Fibroblast of lung (primary cell): ENCODE results near the gene ACTL7A. TPM values are rescaled to one million over a fixed set of nuclear protein-coding genes. Genes with fewer than 3 reads are reported as not detected.

Source experiments
- DNase-seq, 2 donors: peaks; one replicate each; pipeline versions ENCODE4 v3.0.0 to v3.0.0-alpha.2; 2010; ENCODE audit warnings: low read depth in 2 of 2
- H2AFZ ChIP-seq: 2 replicates; pipeline ENCODE4 v1.5.1; 2012; ENCODE audit warnings: low read length, control low read depth, inconsistent platforms
- H3K27ac ChIP-seq: 2 replicates; pipeline ENCODE4 v1.5.1; 2011; ENCODE audit warnings: low read length, control low read depth; ENCODE audit not compliant: insufficient read depth
- H3K27me3 ChIP-seq: 2 replicates; pipeline ENCODE4 v1.5.1; 2011; ENCODE audit warnings: mild to moderate bottlenecking, low read length; ENCODE audit not compliant: control insufficient read depth, insufficient read depth
- H3K36me3 ChIP-seq: 2 replicates; pipeline ENCODE4 v1.5.1; 2011; ENCODE audit warnings: low read length; ENCODE audit not compliant: control insufficient read depth, insufficient read depth
- H3K4me1 ChIP-seq: 2 replicates; pipeline ENCODE4 v1.5.1; 2011; ENCODE audit warnings: low read length; ENCODE audit not compliant: control insufficient read depth, insufficient read depth; ENCODE audit errors: extremely low read depth
- H3K4me2 ChIP-seq: 2 replicates; pipeline ENCODE4 v1.5.1; 2011; ENCODE audit warnings: low read length, control low read depth; ENCODE audit not compliant: insufficient read depth; ENCODE audit errors: extremely low read depth
- H3K4me3 ChIP-seq, 4 experiments: fragments of 200-600 bp in 1 of 4; sonication (generic) in 1 of 4; replicated peaks in 1 of 4; 2 replicates each; pipeline ENCODE4 v1.5.1; 2011 to 2016; ENCODE audit warnings: low read length in 4 of 4, low read depth in 3 of 4, mild to moderate bottlenecking in 3 of 4, control low read depth in 2 of 4, inconsistent platforms in 1 of 4, mixed read lengths in 1 of 4; ENCODE audit not compliant: insufficient read depth in 1 of 4; ENCODE audit errors: control extremely low read depth in 1 of 4
- H3K79me2 ChIP-seq: 2 replicates; pipeline ENCODE4 v1.5.1; 2012; ENCODE audit warnings: mild to moderate bottlenecking, low read length, inconsistent platforms; ENCODE audit not compliant: control insufficient read depth, insufficient read depth
- H3K9ac ChIP-seq: 2 replicates; pipeline ENCODE4 v1.5.1; 2011; ENCODE audit warnings: mild to moderate bottlenecking, low read length, control low read depth; ENCODE audit not compliant: insufficient read depth
- H3K9me3 ChIP-seq: 2 replicates; pipeline ENCODE4 v1.5.1; 2012; ENCODE audit warnings: low read depth, low read length; ENCODE audit not compliant: control insufficient read depth, insufficient read depth
- H4K20me1 ChIP-seq: 2 replicates; pipeline ENCODE4 v1.5.1; 2011; ENCODE audit warnings: low read length; ENCODE audit not compliant: control insufficient read depth, insufficient read depth; ENCODE audit errors: extremely low read depth
- EZH2 ChIP-seq: IDR thresholded peaks from 2 replicates; pipeline ENCODE4 v1.5.1; 2012; ENCODE audit warnings: low read length, control low read depth, mild to moderate bottlenecking; ENCODE audit errors: missing control alignments
- polyA plus RNA-seq, 2 donors: library from polyadenylated mRNA; depleted of rRNA in 1 of 2; stranded (reverse) in 1 of 2; unstranded in 1 of 2; fragments of >200 nt; gene quantifications; 2 replicates each; pipeline ENCODE4 v1.2.1, GENCODE V29; 2011 to 2012; ENCODE audit warnings: missing spikeins in 1 of 2
- total RNA-seq: library from RNA; depleted of rRNA; stranded (reverse); fragments of >200 nt; gene quantifications from 2 replicates; pipeline ENCODE4 v1.2.1, GENCODE V29; 2014
- TF ChIP-seq, protein P1 (sequence below), 2 donors: IDR thresholded peaks in 1 of 2; conservative IDR thresholded peaks in 1 of 2; 1 replicate in 1 of 2; 2 replicates in 1 of 2; pipeline ENCODE4 v1.5.1; 2011 to 2012; ENCODE audit warnings: low read length in 2 of 2, control low read depth in 1 of 2, inconsistent platforms in 1 of 2, low read depth in 1 of 2, mild to moderate bottlenecking in 1 of 2

ACTL7A gene
- total and polyA plus RNA-seq, 2 donors (not counting 1 experiment from before 2014, with no cell fraction given), result not detected

DNA sequence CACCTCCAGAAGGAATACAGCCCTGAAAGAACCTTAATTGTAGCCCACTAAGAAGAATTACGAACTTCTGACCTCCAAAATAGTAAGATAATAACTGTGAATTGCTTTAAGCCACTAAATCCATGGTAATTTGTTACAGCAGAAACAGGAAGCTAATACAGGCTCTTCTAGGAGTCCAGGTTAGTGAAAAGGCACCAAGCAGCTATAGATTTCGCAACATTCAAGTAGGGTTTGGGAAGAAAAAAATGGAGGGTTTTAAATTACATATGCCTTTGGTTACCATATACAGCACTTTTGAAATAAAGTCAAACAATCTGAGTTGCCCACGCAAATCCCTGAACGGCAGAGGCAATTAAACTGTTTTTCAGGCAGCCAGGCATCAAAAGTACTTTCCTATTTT lies 1.7 kb upstream of the ACTL7A start:
- H3K27ac ChIP-seq, result no peak overlapping the region
- H3K4me3 ChIP-seq, result no peak overlapping the region
- H3K9ac ChIP-seq, result no peak overlapping the region
- DNase-seq, result peak in 1 of 2 donors; percentile 19
- no peaks in the 10 kb centered on the region for H3K27me3 ChIP-seq
- no peaks in the 10 kb centered on the region for H3K79me2 ChIP-seq
- H3K9me3 ChIP-seq, result no peaks in the 10 kb centered on the region
- no peaks in the 10 kb centered on the region for H3K4me1 ChIP-seq
- H3K4me2 ChIP-seq, result no peak overlapping the region
- TF ChIP-seq, protein P1, sequence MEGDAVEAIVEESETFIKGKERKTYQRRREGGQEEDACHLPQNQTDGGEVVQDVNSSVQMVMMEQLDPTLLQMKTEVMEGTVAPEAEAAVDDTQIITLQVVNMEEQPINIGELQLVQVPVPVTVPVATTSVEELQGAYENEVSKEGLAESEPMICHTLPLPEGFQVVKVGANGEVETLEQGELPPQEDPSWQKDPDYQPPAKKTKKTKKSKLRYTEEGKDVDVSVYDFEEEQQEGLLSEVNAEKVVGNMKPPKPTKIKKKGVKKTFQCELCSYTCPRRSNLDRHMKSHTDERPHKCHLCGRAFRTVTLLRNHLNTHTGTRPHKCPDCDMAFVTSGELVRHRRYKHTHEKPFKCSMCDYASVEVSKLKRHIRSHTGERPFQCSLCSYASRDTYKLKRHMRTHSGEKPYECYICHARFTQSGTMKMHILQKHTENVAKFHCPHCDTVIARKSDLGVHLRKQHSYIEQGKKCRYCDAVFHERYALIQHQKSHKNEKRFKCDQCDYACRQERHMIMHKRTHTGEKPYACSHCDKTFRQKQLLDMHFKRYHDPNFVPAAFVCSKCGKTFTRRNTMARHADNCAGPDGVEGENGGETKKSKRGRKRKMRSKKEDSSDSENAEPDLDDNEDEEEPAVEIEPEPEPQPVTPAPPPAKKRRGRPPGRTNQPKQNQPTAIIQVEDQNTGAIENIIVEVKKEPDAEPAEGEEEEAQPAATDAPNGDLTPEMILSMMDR (conservative IDR thresholded peaks at IDR 0.05 in 1 of 2, IDR thresholded peaks at IDR 0.05 in 1 of 2; ENCODE audit: low read depth in 1 of 2, low read length in 2 of 2), result no peak
- no peak for TF ChIP-seq EZH2
- no peak overlapping the region for H2AFZ ChIP-seq
- no peaks in the 10 kb centered on the region for H3K36me3 ChIP-seq
- H4K20me1 ChIP-seq, result no peaks in the 10 kb centered on the region

DNA sequence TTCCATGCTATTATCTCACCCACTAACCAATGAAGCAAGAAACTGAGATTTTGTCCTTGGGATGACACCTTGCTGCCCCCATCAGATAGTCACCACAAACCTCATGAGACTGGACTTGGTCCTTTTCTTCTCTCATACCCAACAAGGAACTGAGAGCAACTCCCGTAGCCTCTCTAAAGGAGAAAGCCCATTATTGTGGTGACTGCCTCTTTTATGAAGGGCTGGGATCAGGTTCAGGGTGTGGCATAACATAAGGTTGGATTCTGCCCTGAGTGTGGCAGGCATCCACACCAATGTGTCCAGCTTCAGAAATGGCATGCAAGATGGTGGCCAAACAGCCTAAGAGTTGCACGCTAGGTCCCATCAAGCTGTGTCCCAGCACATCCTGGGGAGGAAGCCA lies 1.3 kb upstream of the ACTL7A start:
- DNase-seq, result no peak
- Histone ChIP-seq H3K4me2 (no peak overlapping the region), H3K4me3 (no peak overlapping the region), H4K20me1 (no peaks in the 10 kb centered on the region), H3K27ac (no peak overlapping the region), H3K4me1 (no peaks in the 10 kb centered on the region), H3K9me3 (no peaks in the 10 kb centered on the region), H3K36me3 (no peaks in the 10 kb centered on the region), H3K9ac (no peak overlapping the region), H3K79me2 (no peaks in the 10 kb centered on the region), H2AFZ (no peak overlapping the region), H3K27me3 (no peaks in the 10 kb centered on the region)
- no peak for TF ChIP-seq EZH2
- TF ChIP-seq, protein P1 (conservative IDR thresholded peaks at IDR 0.05 in 1 of 2, IDR thresholded peaks at IDR 0.05 in 1 of 2; ENCODE audit: low read depth in 1 of 2, low read length in 2 of 2), result no peak

DNA sequence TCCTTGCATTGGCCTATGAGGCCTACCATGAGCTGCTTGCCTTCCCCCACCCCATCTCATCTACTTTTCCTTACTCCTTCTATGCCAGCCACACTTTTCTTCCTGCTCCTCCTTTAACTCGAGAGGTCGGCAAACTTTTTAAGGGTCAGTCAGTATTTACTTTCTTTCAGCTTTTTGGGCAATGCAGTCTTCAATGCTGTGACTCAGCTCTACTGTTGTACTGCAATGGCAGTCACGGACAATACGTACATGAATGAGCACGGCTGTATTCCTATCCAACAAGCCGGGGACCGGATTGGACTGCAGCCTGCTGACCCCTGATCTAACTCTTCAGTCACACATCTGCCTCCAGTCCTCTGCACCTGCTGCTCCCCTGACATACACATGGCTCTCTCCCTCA lies 602 bp upstream of the ACTL7A start:
- Histone ChIP-seq H3K9ac (no peak overlapping the region), H4K20me1 (no peaks in the 10 kb centered on the region), H3K36me3 (no peaks in the 10 kb centered on the region), H3K79me2 (no peaks in the 10 kb centered on the region), H3K9me3 (no peaks in the 10 kb centered on the region), H2AFZ (no peak overlapping the region), H3K4me1 (no peaks in the 10 kb centered on the region), H3K4me2 (no peak overlapping the region), H3K27me3 (no peaks in the 10 kb centered on the region), H3K27ac (no peak overlapping the region), H3K4me3 (no peak overlapping the region)
- DNase-seq, result no peak
- TF ChIP-seq, protein P1 (conservative IDR thresholded peaks at IDR 0.05 in 1 of 2, IDR thresholded peaks at IDR 0.05 in 1 of 2; ENCODE audit: low read depth in 1 of 2, low read length in 2 of 2), result no peak
- TF ChIP-seq EZH2, result no peak
